Esophagus (tissue), 2 donors: Measurements from ENCODE around the gene NOS3. TPM values are rescaled to one million over a fixed set of nuclear protein-coding genes. Genes with fewer than 3 reads are reported as not detected.

ENCODE experiments used
- polyA plus RNA-seq, 2 donors: library from polyadenylated mRNA; stranded (reverse); fragments of 200-250 nt; gene quantifications; one replicate each; pipeline ENCODE4 v1.2.3, GENCODE V29; 2013
- donor health status: healthy with polysubstance abuse.
- donor health status: Bipolar disorder and iron deficiency.

The NOS3 gene
- polyA plus RNA-seq, 2 donors, result 4.5 to 4.9 TPM

Other genes starting within 250 kb of the NOS3 start
- gene TMEM176B, start 190.7 kb upstream of the NOS3 start, polyA plus RNA-seq, result 10 to 100 TPM in 1 of 2 donors, 1 to 10 TPM in 1; 5.7 to 15.6 TPM
- gene TMEM176A, start 190.2 kb upstream of the NOS3 start, polyA plus RNA-seq, result 1 to 10 TPM; 4.8 to 9.4 TPM
- gene AOC1, start 138.5 kb upstream of the NOS3 start, polyA plus RNA-seq, result 1 to 10 TPM in 1 of 2 donors, under 1 TPM in 1; 0.75 to 1.6 TPM
- gene KCNH2, start 12.7 kb upstream of the NOS3 start, polyA plus RNA-seq, result 1 to 10 TPM in 1 of 2 donors, under 1 TPM in 1; 0.88 to 2.0 TPM
- 100 to 1,000 TPM in 1 of 2 donors, 10 to 100 TPM in 1; 36.0 to 143 TPM for gene ATG9B, start 33.5 kb downstream of the NOS3 start, polyA plus RNA-seq
- 10 to 100 TPM; 24.0 to 27.6 TPM for gene ABCB8, start 37.4 kb downstream of the NOS3 start, polyA plus RNA-seq
- gene ASIC3, start 57.5 kb downstream of the NOS3 start, polyA plus RNA-seq, result 1 to 10 TPM; 1.1 to 4.2 TPM
- 1 to 10 TPM; 5.2 to 9.7 TPM for gene CDK5, start 66.9 kb downstream of the NOS3 start, polyA plus RNA-seq
- 10 to 100 TPM; 35.7 to 45.5 TPM for gene SLC4A2, start 68.6 kb downstream of the NOS3 start, polyA plus RNA-seq
- gene FASTK, start 89.8 kb downstream of the NOS3 start, polyA plus RNA-seq, result 100 to 1,000 TPM in 1 of 2 donors, 10 to 100 TPM in 1; 80.0 to 144 TPM
- 10 to 100 TPM; 33.4 to 64.2 TPM for gene TMUB1, start 92.5 kb downstream of the NOS3 start, polyA plus RNA-seq
- gene AGAP3, start 95.5 kb downstream of the NOS3 start, polyA plus RNA-seq, result 10 to 100 TPM; 60.8 to 98.8 TPM
- not detected for gene GBX1, start 176.7 kb downstream of the NOS3 start, polyA plus RNA-seq
- under 1 TPM in 1 of 2 donors, not detected in 1; 0.01 TPM for gene ASB10, start 196.2 kb downstream of the NOS3 start, polyA plus RNA-seq
- not detected for gene H2BK1, start 219.5 kb downstream of the NOS3 start, polyA plus RNA-seq
- gene ABCF2, start 236.2 kb downstream of the NOS3 start, polyA plus RNA-seq, result 10 to 100 TPM in 1 of 2 donors, 1 to 10 TPM in 1; 8.6 to 19.8 TPM
- gene CHPF2, start 241.5 kb downstream of the NOS3 start, polyA plus RNA-seq, result 10 to 100 TPM; 10.8 to 13.6 TPM